GM23338 (cell line): Measurements from ENCODE around the gene RPS14. TPM values are rescaled to one million over a fixed set of nuclear protein-coding genes. Genes with fewer than 3 reads are reported as not detected.

Experiments used
- ATAC-seq: fragments of 200-7000 bp; cut with Tn5 transposase; 3 replicates; pipeline ENCODE4 v1.9.1; 2020
- DNase-seq: peaks from one replicate; pipeline ENCODE4 v3.0.0-alpha.2; 2015; ENCODE audit warnings: low spot score
- H2AFZ ChIP-seq: fragments of 200-600 bp; sonication (generic); 2 replicates; pipeline ENCODE4 v1.8.0; 2016; ENCODE audit warnings: antibody characterized with exemption, mild to moderate bottlenecking, moderate library complexity
- H3F3A ChIP-seq: fragments of 200-600 bp; sonication (generic); replicated peaks from 2 replicates; pipeline ENCODE4 v1.8.0; 2017; ENCODE audit warnings: antibody characterized with exemption, mixed run types, low read depth
- H3K27ac ChIP-seq: fragments of 200-600 bp; sonication (generic); 2 replicates; pipeline ENCODE4 v1.6.1; 2016; ENCODE audit warnings: low read depth
- H3K27me3 ChIP-seq: fragments of 200-600 bp; sonication (generic); 2 replicates; pipeline ENCODE4 v1.8.0; 2016; ENCODE audit warnings: mild to moderate bottlenecking, mixed run types, moderate library complexity; ENCODE audit not compliant: insufficient read depth
- H3K36me3 ChIP-seq: fragments of 200-600 bp; sonication (generic); 2 replicates; pipeline ENCODE4 v1.8.0; 2016; ENCODE audit warnings: mild to moderate bottlenecking; ENCODE audit not compliant: insufficient read depth
- H3K4me1 ChIP-seq: fragments of 200-600 bp; sonication (generic); 2 replicates; pipeline ENCODE4 v1.8.0; 2016; ENCODE audit warnings: mild to moderate bottlenecking, moderate library complexity; ENCODE audit not compliant: insufficient read depth
- H3K4me2 ChIP-seq: fragments of 200-600 bp; sonication (generic); 2 replicates; pipeline ENCODE4 v1.7.1; 2017; ENCODE audit warnings: mixed run types
- H3K4me3 ChIP-seq: fragments of 200-600 bp; sonication (generic); 2 replicates; pipeline ENCODE4 v1.6.1; 2016; ENCODE audit warnings: mixed run types
- H3K79me2 ChIP-seq: fragments of 200-600 bp; sonication (generic); replicated peaks from 2 replicates; pipeline ENCODE4 v1.8.0; 2017; ENCODE audit warnings: mild to moderate bottlenecking; ENCODE audit not compliant: insufficient read depth
- H3K9me2 ChIP-seq: fragments of 200-600 bp; sonication (generic); 2 replicates; pipeline ENCODE4 v1.8.0; 2017; ENCODE audit not compliant: insufficient read depth
- H4K20me1 ChIP-seq: fragments of 200-600 bp; sonication (generic); replicated peaks from 2 replicates; pipeline ENCODE4 v1.8.0; 2017; ENCODE audit warnings: mild to moderate bottlenecking; ENCODE audit not compliant: insufficient read depth
- H3K27ac Mint-ChIP-seq: 2 replicates; pipeline ENCODE4 v1.8.0; 2020; ENCODE audit warnings: inconsistent platforms, mild to moderate bottlenecking, moderate library complexity, mixed read lengths
- H3K27me3 Mint-ChIP-seq: 3 replicates; pipeline ENCODE4 v1.8.0; 2022; ENCODE audit warnings: low read depth, mild to moderate bottlenecking, moderate library complexity, mixed read lengths, inconsistent platforms; ENCODE audit not compliant: insufficient read depth, poor library complexity
- H3K36me3 Mint-ChIP-seq: 3 replicates; pipeline ENCODE4 v1.8.0; 2021; ENCODE audit warnings: low read depth, mild to moderate bottlenecking, inconsistent platforms, moderate library complexity, mixed read lengths
- H3K4me1 Mint-ChIP-seq: 3 replicates; pipeline ENCODE4 v1.8.0; 2020; ENCODE audit warnings: mild to moderate bottlenecking, inconsistent platforms, mixed read lengths
- H3K4me3 Mint-ChIP-seq: 3 replicates; pipeline ENCODE4 v1.8.0; 2021; ENCODE audit warnings: moderate library complexity, mild to moderate bottlenecking, inconsistent platforms, mixed read lengths
- H3K9me3 Mint-ChIP-seq: 3 replicates; pipeline ENCODE4 v1.8.0; 2020; ENCODE audit warnings: moderate library complexity, mild to moderate bottlenecking, inconsistent platforms, mixed read lengths
- CREB1 ChIP-seq: fragments of 250-450 bp; sonication (Bioruptor Pico); IDR thresholded peaks from 2 replicates; pipeline ENCODE4 v1.5.0; 2020; ENCODE audit warnings: low read depth, mild to moderate bottlenecking, moderate library complexity
- CTCF ChIP-seq, 2 experiments: fragments of 200-600 bp in 1 of 2; sonication (generic) in 1 of 2; conservative IDR thresholded peaks; 2 replicates each; pipeline versions ENCODE4 v1.5.1 to v1.6.1; 2016 to 2017; ENCODE audit warnings: antibody characterized with exemption in 2 of 2, low read depth in 2 of 2, mild to moderate bottlenecking in 2 of 2, moderate library complexity in 1 of 2
- EZH2 ChIP-seq: fragments of 200-600 bp; sonication (generic); IDR thresholded peaks from one replicate; pipeline ENCODE4 v1.8.0; 2017; ENCODE audit warnings: antibody characterized with exemption, mild to moderate bottlenecking, low read depth; ENCODE audit not compliant: unreplicated experiment
- EZH2phosphoT487 ChIP-seq: fragments of 200-600 bp; sonication (generic); IDR thresholded peaks from one replicate; pipeline ENCODE4 v1.8.1; 2018; ENCODE audit warnings: antibody characterized with exemption; ENCODE audit not compliant: unreplicated experiment
- JUNB ChIP-seq: IDR thresholded peaks from one replicate; pipeline ENCODE4 v1.6.1; 2016; ENCODE audit warnings: antibody characterized with exemption; ENCODE audit not compliant: unreplicated experiment
- NANOG ChIP-seq: IDR thresholded peaks from 2 replicates; pipeline ENCODE4 v1.6.1; 2016; ENCODE audit warnings: antibody characterized with exemption, borderline replicate concordance
- POLR2AphosphoS5 ChIP-seq: IDR thresholded peaks from 2 replicates; pipeline ENCODE4 v1.6.1; 2016; ENCODE audit warnings: antibody characterized with exemption, low read depth
- ZNF331 ChIP-seq: fragments of 250-450 bp; sonication (Bioruptor Pico); IDR thresholded peaks from 2 replicates; pipeline ENCODE4 v1.5.0; 2020; ENCODE audit warnings: low read depth, mild to moderate bottlenecking, moderate library complexity
- polyA plus RNA-seq: library from polyadenylated mRNA; unstranded; fragments of >200 nt; fragmentation: Nextera tagmentation; extraction: Ambion mirVana; gene quantifications from 2 replicates; pipeline ENCODE4 v1.2.1, GENCODE V29; 2016
- total RNA-seq: library from RNA; depleted of rRNA; stranded (reverse); fragments of >200 nt; shearing (Covaris generic); gene quantifications from 2 replicates; pipeline ENCODE4 v1.2.3, GENCODE V29; 2014
- TF ChIP-seq, protein P1 (sequence below): IDR thresholded peaks from 2 replicates; pipeline ENCODE4 v1.6.1; 2016; ENCODE audit warnings: antibody characterized with exemption

The RPS14 gene
- total and polyA plus RNA-seq, 2 experiments from 2014 or later: 1,443 to 2,790 TPM

- Histone ChIP-seq H3K27ac (no peak overlapping the region; the same call in none of the 2 replicates), H4K20me1 (no peaks in the 10 kb centered on the region), H3K9me2 (no peaks in the 10 kb centered on the region), H2AFZ (peak overlapping the region; percentile 96), H3K27me3 (no peaks in the 10 kb centered on the region), H3K4me1 (peaks cover 29% of the 10 kb centered on the region), H3F3A (peaks cover 16% of the 10 kb centered on the region; the same call in 1 of the 2 replicates), H3K4me2 (peak overlapping the region; percentile 82), H3K36me3 (no peaks in the 10 kb centered on the region), H3K79me2 (no peaks in the 10 kb centered on the region), H3K4me3 (peak overlapping the region; percentile 61)
- no peak overlapping the region; the same call in 1 of the 2 replicates for H3K27ac Mint-ChIP-seq
- H3K27me3 Mint-ChIP-seq: peaks cover 3% of the 10 kb centered on the region
- peaks cover 37% of the 10 kb centered on the region for H3K4me1 Mint-ChIP-seq
- no peaks in the 10 kb centered on the region; the same call in 2 of the 3 replicates for H3K9me3 Mint-ChIP-seq
- no peak for TF ChIP-seq JUNB
- no peak for TF ChIP-seq ZNF331
- no peak for TF ChIP-seq EZH2phosphoT487
- TF ChIP-seq CTCF (conservative IDR thresholded peaks at IDR 0.05; ENCODE audit: low read depth in 2 of 2): no peak
- TF ChIP-seq EZH2: no peak
- TF ChIP-seq NANOG: no peak
- ATAC-seq (no peak), DNase-seq (no peak)
- peak overlapping the region; percentile 81 for H3K4me3 Mint-ChIP-seq
- no peaks in the 10 kb centered on the region for H3K36me3 Mint-ChIP-seq
These were observed 36.2 kb downstream of the RPS14 start for GRCh38 chr5:150413176-150413901.

- Histone ChIP-seq H3K27ac (peak within 1 kb of the TSS; percentile 89), H3K4me3 (peak within 1 kb of the TSS; percentile 61), H3K4me1 (peaks cover 35% of the 10 kb centered on the region), H3K4me2 (peak within 1 kb of the TSS; percentile 82), H3K9me2 (no peaks in the 10 kb centered on the region), H3K27me3 (no peaks in the 10 kb centered on the region), H3K36me3 (no peaks in the 10 kb centered on the region), H3K79me2 (no peaks in the 10 kb centered on the region), H3F3A (peaks cover 16% of the 10 kb centered on the region; the same call in 1 of the 2 replicates), H4K20me1 (no peaks in the 10 kb centered on the region), H2AFZ (peak within 1 kb of the TSS; percentile 96)
- Mint-ChIP-seq H3K4me3 (peak within 1 kb of the TSS; percentile 81), H3K4me1 (peaks cover 41% of the 10 kb centered on the region), H3K9me3 (no peaks in the 10 kb centered on the region; the same call in 2 of the 3 replicates), H3K27ac (peak within 1 kb of the TSS; percentile 94), H3K36me3 (no peaks in the 10 kb centered on the region), H3K27me3 (peaks cover 3% of the 10 kb centered on the region)
- ATAC-seq (peak; percentile 58), DNase-seq (peak; percentile 87)
- TF ChIP-seq, protein P1, sequence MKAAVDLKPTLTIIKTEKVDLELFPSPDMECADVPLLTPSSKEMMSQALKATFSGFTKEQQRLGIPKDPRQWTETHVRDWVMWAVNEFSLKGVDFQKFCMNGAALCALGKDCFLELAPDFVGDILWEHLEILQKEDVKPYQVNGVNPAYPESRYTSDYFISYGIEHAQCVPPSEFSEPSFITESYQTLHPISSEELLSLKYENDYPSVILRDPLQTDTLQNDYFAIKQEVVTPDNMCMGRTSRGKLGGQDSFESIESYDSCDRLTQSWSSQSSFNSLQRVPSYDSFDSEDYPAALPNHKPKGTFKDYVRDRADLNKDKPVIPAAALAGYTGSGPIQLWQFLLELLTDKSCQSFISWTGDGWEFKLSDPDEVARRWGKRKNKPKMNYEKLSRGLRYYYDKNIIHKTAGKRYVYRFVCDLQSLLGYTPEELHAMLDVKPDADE: no peak
- TF ChIP-seq POLR2AphosphoS5 (peak; percentile 59), CTCF (conservative IDR thresholded peaks at IDR 0.05; ENCODE audit: low read depth in 2 of 2) (peak in 1 of 2 experiments; percentile 42; a peak in 2 of 4 replicates), EZH2 (no peak), CREB1 (CRISPR knock-in tag) (peak; percentile 93)
These were observed 37.0 kb downstream of the RPS14 start, which contains the start of gene CD74 for GRCh38 chr5:150412319-150413175. Gene CD74 (minus strand): TSS chr5:150412910. CDS start chr5:150412749, 161 bp downstream.
